Activated T-cell treated with anti-CD3 and anti-CD28 coated beads, Interleukin-2, amount 50 U/mL, for 4 hours (primary cell): Measurements from ENCODE around the gene CENPC. TPM values are rescaled to one million over a fixed set of nuclear protein-coding genes. Genes with fewer than 3 reads are reported as not detected.

Experiments used
- ATAC-seq, 2 donors: fragments of 200-7000 bp; cut with Tn5 transposase; one replicate each; pipeline ENCODE4 v1.10.0; 2021
- DNase-seq: peaks from one replicate; pipeline ENCODE4 v3.0.0-alpha.2; 2020
- H3K27me3 Mint-ChIP-seq: one replicate; pipeline ENCODE4 v1.8.0; 2021; ENCODE audit warnings: low read depth, mixed read lengths
- H3K36me3 Mint-ChIP-seq: one replicate; pipeline ENCODE4 v1.8.0; 2022; ENCODE audit warnings: mixed read lengths; ENCODE audit not compliant: insufficient read depth
- H3K4me1 Mint-ChIP-seq: one replicate; pipeline ENCODE4 v1.8.0; 2021; ENCODE audit warnings: low read depth, mixed read lengths
- H3K4me3 Mint-ChIP-seq: one replicate; pipeline ENCODE4 v1.8.0; 2021; ENCODE audit warnings: mild to moderate bottlenecking, moderate library complexity, mixed read lengths
- H3K9me3 Mint-ChIP-seq: one replicate; pipeline ENCODE4 v1.8.0; 2021; ENCODE audit warnings: mixed read lengths
- total RNA-seq, 3 donors: library from RNA; stranded (reverse); gene quantifications; one replicate each; pipeline ENCODE4 v1.2.1, GENCODE V29; 2021

CENPC gene, protein sequence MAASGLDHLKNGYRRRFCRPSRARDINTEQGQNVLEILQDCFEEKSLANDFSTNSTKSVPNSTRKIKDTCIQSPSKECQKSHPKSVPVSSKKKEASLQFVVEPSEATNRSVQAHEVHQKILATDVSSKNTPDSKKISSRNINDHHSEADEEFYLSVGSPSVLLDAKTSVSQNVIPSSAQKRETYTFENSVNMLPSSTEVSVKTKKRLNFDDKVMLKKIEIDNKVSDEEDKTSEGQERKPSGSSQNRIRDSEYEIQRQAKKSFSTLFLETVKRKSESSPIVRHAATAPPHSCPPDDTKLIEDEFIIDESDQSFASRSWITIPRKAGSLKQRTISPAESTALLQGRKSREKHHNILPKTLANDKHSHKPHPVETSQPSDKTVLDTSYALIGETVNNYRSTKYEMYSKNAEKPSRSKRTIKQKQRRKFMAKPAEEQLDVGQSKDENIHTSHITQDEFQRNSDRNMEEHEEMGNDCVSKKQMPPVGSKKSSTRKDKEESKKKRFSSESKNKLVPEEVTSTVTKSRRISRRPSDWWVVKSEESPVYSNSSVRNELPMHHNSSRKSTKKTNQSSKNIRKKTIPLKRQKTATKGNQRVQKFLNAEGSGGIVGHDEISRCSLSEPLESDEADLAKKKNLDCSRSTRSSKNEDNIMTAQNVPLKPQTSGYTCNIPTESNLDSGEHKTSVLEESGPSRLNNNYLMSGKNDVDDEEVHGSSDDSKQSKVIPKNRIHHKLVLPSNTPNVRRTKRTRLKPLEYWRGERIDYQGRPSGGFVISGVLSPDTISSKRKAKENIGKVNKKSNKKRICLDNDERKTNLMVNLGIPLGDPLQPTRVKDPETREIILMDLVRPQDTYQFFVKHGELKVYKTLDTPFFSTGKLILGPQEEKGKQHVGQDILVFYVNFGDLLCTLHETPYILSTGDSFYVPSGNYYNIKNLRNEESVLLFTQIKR
- 10 to 100 TPM in 2 of 3 donors, 1 to 10 TPM in 1; 9.2 to 13.3 (median 10.2) TPM for total RNA-seq

DNA sequence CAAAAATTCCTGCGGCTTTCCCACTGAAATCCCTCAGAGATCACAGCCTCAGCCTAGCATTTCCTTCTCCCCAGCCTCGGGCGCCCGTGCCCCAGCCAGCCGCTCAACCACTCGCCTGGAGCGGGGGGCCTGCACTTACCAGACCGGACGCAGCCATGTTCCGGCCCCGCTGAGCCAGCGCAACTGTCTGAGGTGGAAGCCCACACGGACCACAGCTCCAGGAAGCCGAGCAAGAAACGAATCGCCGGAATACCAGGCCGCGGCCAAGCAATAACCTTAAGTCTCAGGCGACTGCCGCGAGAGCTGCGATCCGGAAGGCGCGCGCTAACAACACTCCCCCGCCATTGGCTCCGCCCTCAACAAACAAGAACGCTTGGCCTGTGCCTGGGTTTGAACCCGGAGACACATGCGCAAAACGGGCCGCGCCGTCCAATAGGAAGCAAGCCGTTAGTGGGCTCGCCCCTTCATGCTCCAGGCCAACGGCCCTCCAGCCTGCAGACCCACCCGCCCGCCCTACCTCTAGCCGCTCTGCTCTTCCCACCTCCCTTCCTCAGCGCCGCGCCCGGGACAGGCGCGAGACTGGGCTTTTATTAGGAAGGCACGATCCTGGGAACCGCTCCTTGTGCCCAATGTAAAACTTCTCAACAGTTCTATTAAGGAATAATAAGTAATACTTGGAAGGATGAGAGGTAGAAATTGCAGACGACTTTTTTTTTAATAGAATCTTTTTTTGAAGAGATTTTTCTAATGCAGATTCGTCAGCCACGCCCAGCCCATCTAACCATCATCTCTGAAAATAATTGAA lies at the start of gene CENPC:
TSS of gene CENPC (minus strand) at position 305 of the 805 bp plus-strand sequence. CDS start at position 157, 148 bp downstream.
- Mint-ChIP-seq H3K27me3 (no peaks in the 10 kb centered on the region), H3K4me3 (peak within 1 kb of the TSS; percentile 97), H3K36me3 (peaks cover 17% of the 10 kb centered on the region), H3K9me3 (no peaks in the 10 kb centered on the region), H3K4me1 (peaks cover 33% of the 10 kb centered on the region)
- ATAC-seq (peak; percentile 98), DNase-seq (peak; percentile 85)

DNA sequence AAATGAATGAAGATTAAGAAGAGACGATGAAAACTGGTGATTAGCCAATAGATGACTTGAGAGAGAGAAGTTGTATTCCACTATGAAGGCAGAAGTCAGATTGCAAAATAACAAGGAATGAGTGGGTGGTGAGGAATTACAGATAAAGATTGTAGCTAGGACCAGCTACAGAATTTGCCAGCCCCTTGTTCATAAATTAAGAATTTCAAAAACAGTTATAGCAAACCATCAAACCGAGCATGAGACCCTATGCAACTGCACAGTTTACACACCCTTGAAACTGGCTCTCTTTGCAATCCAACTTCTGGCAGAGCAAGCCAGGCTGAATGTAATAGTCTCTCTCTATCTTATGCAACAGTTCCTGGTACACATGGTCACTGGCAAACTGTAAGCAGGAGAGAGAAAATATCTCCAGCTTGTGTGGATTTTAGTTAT lies 48.5 kb upstream of the CENPC start:
- Mint-ChIP-seq H3K27me3 (no peaks in the 10 kb centered on the region), H3K9me3 (peaks cover 6% of the 10 kb centered on the region), H3K4me3 (no peak overlapping the region), H3K4me1 (peaks cover 3% of the 10 kb centered on the region), H3K36me3 (peaks cover 24% of the 10 kb centered on the region)
- DNase-seq: no peak
- ATAC-seq: no peak

DNA sequence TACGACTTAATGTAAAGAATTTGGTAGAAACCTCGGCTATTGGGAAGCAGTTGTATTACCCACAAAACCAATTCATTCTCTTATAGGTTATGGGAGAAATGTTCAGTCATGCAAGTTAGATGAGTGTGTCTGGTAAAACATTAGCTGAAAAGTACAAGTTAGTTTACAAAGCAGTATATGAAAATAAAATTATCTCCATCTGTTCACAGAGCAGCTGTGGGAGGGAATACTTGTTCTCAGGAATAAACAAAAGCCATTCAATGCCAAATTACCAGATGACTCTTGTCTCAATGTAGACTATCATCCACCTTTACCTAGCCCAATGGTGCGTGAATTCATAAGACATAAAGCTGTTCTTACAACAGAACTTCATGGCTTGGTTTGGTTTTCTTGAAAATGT lies 41.9 kb upstream of the CENPC start:
- DNase-seq: no peak
- no peaks in the 10 kb centered on the region for H3K4me1 Mint-ChIP-seq
- H3K9me3 Mint-ChIP-seq: no peaks in the 10 kb centered on the region
- no peaks in the 10 kb centered on the region for H3K27me3 Mint-ChIP-seq
- no peak for ATAC-seq
- H3K36me3 Mint-ChIP-seq: no peaks in the 10 kb centered on the region
- H3K4me3 Mint-ChIP-seq: no peak overlapping the region

DNA sequence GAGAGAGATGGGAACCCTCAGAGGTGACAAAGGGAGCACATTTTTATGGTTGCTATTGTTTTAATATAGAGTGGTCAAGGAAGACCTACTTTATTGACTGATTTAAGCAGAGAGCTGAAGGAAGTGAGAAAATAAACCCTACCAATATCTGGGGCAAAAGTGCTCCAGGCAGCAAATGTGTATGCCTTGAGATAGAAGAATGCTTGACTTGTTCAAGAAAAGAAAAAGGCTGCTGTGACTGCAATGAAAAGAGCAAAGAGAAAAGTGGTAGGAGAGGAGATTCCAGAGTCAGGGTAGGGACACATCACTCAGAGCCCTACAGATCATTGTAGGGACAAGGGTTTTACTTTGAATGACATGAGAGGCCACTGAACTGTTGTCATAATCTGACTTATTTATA lies 39.2 kb upstream of the CENPC start:
- H3K9me3 Mint-ChIP-seq: no peaks in the 10 kb centered on the region
- peaks cover 17% of the 10 kb centered on the region for H3K4me1 Mint-ChIP-seq
- ATAC-seq (no peak), DNase-seq (no peak)
- H3K36me3 Mint-ChIP-seq: peaks cover under 1% of the 10 kb centered on the region
- H3K4me3 Mint-ChIP-seq: no peak overlapping the region
- H3K27me3 Mint-ChIP-seq: no peaks in the 10 kb centered on the region

DNA sequence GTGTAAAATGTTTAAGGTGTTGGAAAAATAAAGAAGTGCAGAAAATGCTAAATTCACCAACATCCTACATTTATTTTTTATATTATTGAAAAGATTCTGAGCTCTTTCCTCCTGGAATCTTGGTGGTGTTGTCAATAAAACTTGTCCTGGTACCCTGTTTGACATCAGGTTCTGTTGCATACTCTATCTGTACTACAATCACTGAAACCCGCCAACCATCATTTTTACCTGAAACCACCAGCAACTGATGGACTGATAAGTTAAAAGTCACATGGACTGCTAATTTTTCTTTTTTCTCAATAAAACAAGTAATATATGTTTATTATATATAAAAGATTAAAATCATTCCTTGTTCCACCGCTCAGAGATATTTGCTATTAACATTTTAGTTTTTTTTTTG lies 36.6 kb upstream of the CENPC start:
- DNase-seq (no peak), ATAC-seq (no peak)
- Mint-ChIP-seq H3K27me3 (no peaks in the 10 kb centered on the region), H3K9me3 (no peaks in the 10 kb centered on the region), H3K4me1 (peaks cover 25% of the 10 kb centered on the region), H3K4me3 (peak overlapping the region; percentile 48), H3K36me3 (peaks cover 3% of the 10 kb centered on the region)

DNA sequence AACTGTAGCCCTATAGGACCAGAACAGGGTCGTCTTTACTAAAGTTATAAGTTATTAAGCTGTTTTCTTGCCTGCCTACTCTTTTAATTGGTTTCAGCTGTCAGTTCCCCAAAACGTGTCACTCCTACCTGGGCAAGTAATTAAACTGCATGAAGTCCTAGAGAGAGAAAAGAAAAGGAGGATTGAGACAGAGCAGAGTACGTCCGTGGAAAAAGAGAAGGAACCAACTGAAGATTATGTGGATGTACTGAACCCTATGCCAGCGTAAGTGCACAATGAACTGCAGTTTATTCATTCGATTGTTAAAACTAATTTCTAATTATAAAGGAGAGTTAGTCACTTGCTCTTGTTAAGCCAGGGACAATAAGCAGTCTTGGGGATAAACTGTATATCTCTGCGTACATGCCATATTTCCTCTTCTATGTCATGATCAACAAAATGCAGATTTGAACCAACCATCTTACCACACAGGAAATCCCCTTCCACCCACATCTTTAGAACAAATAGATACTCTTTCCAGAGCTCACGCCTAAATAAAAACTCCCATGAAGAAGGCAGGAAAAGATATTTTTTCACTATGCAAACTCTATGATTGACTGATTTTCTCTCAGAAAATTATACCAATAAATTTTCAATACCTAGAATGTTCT lies 36.0 kb upstream of the CENPC start:
- Mint-ChIP-seq H3K27me3 (no peaks in the 10 kb centered on the region), H3K4me3 (peak overlapping the region; percentile 48), H3K9me3 (no peaks in the 10 kb centered on the region), H3K36me3 (peaks cover 3% of the 10 kb centered on the region), H3K4me1 (peaks cover 28% of the 10 kb centered on the region)
- ATAC-seq: peak; percentile 86 to 89
- no peak for DNase-seq

DNA sequence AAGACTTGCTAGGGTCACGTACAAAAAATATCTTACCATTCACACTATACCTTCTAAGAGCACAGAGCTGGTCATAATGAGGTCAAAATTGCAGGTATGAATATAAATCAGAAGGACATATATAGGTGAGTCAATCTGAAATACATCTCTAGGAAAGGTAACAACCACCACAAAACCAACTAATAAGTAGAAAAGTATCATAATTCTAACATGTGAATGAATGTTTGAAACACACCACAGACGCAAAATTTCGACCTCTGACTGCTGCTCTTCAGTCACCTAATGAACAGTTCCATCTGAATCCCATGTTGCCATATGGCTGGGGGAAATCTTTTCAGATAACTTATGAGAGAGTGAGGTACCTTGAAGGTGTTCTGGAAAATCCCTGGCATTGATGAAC lies 35.3 kb upstream of the CENPC start:
- Mint-ChIP-seq H3K27me3 (no peaks in the 10 kb centered on the region), H3K4me3 (peak overlapping the region; percentile 3), H3K36me3 (peaks cover 3% of the 10 kb centered on the region), H3K4me1 (peaks cover 36% of the 10 kb centered on the region), H3K9me3 (no peaks in the 10 kb centered on the region)
- ATAC-seq: peak; percentile 15 to 27
- DNase-seq: no peak

DNA sequence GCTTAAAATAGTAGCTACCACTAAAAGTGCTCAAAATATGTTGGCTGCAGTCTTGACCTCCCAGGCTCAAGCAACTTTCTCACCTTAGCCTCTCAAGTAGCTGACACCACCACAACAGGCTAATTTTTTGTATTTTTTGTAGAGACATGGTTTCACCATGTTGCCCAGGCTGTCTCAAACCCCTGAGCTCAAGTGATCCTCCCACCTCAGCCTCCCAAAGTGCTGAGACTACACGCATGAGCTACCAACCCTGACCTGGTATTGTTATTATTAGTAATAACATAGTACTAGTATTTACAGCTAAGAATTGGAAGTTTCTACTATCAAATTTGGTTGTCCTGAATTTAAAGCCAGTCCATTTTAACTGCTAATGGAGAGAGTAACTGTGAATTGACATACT lies 31.2 kb upstream of the CENPC start:
- Mint-ChIP-seq H3K4me3 (no peak overlapping the region), H3K4me1 (peaks cover 53% of the 10 kb centered on the region), H3K36me3 (peaks cover 3% of the 10 kb centered on the region), H3K9me3 (no peaks in the 10 kb centered on the region), H3K27me3 (no peaks in the 10 kb centered on the region)
- no peak for DNase-seq
- no peak for ATAC-seq

DNA sequence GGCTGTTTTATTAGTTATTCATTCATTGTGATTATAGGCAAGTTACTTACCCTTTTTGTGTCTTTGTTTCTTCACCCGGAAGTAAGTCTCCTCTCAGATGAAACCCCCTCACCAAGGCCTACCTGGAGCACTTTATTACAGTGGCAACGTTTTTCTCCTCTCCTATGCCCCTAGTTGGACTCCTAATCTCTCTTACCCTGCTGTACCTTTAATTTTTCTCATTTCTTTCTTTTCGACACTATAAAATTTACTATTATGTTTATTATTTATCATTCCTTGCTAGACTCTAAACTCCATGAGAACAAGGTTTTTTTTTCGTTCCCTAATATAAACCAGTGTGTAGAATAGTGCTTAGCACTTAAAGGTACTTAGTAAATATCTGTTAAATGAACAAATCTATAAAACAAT lies 30.8 kb upstream of the CENPC start:
- peaks cover 48% of the 10 kb centered on the region for H3K4me1 Mint-ChIP-seq
- ATAC-seq: no peak
- no peak for DNase-seq
- H3K4me3 Mint-ChIP-seq: peak overlapping the region; percentile 72
- no peaks in the 10 kb centered on the region for H3K9me3 Mint-ChIP-seq
- H3K27me3 Mint-ChIP-seq: no peaks in the 10 kb centered on the region
- H3K36me3 Mint-ChIP-seq: peaks cover 3% of the 10 kb centered on the region

DNA sequence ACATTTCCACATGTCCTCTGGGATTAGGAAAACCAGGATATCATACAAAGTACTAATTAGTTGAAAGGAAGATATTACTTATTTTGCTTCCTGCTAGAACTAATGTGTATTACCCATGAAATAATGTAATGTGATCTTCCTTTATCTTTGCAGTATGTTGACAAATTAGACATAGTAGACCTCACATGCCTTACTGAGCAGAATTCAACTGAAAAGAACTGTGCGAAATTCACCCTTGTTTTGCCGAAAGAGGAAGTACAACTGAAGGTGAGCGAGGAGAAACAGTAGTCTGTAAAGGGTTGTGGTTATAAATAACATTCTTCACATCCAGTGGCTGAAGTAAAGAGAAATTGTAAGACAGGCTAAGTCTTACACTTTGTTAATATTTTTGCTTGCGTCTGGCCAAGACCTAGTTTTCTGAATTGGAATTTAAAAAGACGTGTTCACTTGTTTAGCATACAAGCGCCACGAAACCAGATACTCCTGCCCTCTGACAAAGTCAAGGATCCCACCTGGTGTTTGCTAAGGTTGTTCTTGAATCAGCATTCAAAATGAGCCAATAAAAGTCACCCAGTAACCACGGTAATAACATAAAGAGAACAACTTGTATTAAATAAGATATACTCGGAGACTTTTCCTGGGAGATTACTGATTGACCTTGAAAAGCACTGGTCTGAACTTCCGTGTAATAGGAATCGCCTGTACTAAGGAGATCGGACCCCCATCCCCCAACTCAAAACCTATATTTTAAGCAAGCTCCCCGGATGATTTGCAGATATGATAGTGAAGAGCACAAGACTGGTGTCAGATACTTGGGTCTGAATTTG lies 30.1 kb upstream of the CENPC start:
- DNase-seq (no peak), ATAC-seq (peak; percentile 59 to 63)
- peaks cover 3% of the 10 kb centered on the region for H3K36me3 Mint-ChIP-seq
- no peaks in the 10 kb centered on the region for H3K27me3 Mint-ChIP-seq
- peaks cover 42% of the 10 kb centered on the region for H3K4me1 Mint-ChIP-seq
- no peaks in the 10 kb centered on the region for H3K9me3 Mint-ChIP-seq
- peak overlapping the region; percentile 72 for H3K4me3 Mint-ChIP-seq

DNA sequence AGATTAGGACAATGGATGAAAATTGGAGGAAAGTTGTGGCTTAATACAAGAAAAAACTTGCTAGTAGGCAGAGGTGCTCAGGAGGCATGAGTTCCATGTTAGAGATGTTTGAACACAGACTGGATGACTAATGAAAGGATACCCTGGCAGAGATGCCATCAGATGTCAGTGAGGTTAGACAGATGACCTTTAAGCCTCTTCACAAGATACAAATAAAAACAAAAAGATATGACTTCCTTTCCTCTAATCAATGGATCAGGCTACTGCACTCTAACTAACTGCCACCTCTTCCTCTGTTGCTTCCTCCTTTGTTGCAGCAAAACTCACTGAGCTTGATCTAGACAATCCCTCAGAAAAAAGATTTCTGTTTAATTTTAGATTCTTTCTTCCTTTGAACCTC lies 27.9 kb upstream of the CENPC start:
- H3K9me3 Mint-ChIP-seq: no peaks in the 10 kb centered on the region
- no peak for DNase-seq
- peak; percentile 33 to 47 for ATAC-seq
- H3K36me3 Mint-ChIP-seq: no peaks in the 10 kb centered on the region
- H3K4me1 Mint-ChIP-seq: peaks cover 44% of the 10 kb centered on the region
- H3K4me3 Mint-ChIP-seq: no peak overlapping the region
- H3K27me3 Mint-ChIP-seq: no peaks in the 10 kb centered on the region

DNA sequence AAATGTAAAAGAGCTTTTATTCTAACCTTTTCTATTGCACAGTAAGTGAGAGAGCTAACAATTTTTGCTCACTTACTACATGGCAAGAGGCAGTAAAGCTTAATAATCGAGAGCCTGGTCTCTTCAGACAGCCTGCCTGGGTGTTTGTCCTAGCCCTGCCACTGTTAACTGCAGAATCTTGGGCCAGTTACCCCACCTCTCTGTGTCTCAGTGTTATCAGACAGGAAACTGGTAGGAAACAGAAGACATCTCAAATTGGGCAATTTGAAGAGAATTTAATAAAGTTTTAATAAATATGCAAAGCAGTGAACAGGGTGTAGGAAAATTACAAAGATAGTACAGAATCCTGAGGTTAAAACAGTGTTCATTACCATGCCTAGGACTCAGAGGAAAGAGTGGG lies 26.7 kb upstream of the CENPC start:
- H3K4me3 Mint-ChIP-seq: no peak overlapping the region
- ATAC-seq (no peak), DNase-seq (no peak)
- no peaks in the 10 kb centered on the region for H3K9me3 Mint-ChIP-seq
- peaks cover 45% of the 10 kb centered on the region for H3K4me1 Mint-ChIP-seq
- H3K27me3 Mint-ChIP-seq: no peaks in the 10 kb centered on the region
- H3K36me3 Mint-ChIP-seq: no peaks in the 10 kb centered on the region

DNA sequence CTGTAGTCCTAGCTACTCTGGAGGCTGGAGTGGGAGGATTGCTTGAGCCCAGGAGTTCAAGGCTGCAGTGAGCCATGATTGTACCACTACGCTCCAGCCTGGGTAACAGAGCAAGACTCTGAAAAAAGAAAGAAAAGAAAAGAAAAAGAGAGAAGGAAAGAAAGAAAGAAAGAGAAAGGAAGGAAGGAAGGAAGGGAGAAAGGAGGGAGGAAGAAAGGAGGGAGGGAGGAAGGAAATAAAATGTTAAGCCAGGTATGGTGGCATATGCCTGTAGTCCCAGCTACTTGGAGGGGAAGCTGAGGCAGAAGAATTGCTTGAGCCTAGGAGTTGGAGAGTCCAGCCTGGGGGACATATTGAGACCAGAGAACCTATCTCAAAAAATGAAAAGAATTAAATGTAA lies 25.2 kb upstream of the CENPC start:
- Mint-ChIP-seq H3K4me1 (peaks cover 37% of the 10 kb centered on the region), H3K27me3 (no peaks in the 10 kb centered on the region), H3K9me3 (no peaks in the 10 kb centered on the region), H3K36me3 (no peaks in the 10 kb centered on the region), H3K4me3 (no peak overlapping the region)
- DNase-seq: no peak
- no peak for ATAC-seq
